GM19463 (cell line): ENCODE data around the gene SQOR.

ENCODE experiments used
- ATAC-seq: cut with Tn5 transposase; IDR thresholded peaks from one replicate; pipeline ENCODE4 v1.9.1; 2021; ENCODE audit warnings: mild to moderate bottlenecking, moderate library complexity; ENCODE audit not compliant: unreplicated experiment

SQOR gene

GRCh38 chr15:45634432-45635190 is at the start of gene SQOR:
Gene SQOR (plus strand): TSS chr15:45635029. CDS start chr15:45658924, 23,895 bp downstream.
- ATAC-seq: peak; percentile 72

DNA sequence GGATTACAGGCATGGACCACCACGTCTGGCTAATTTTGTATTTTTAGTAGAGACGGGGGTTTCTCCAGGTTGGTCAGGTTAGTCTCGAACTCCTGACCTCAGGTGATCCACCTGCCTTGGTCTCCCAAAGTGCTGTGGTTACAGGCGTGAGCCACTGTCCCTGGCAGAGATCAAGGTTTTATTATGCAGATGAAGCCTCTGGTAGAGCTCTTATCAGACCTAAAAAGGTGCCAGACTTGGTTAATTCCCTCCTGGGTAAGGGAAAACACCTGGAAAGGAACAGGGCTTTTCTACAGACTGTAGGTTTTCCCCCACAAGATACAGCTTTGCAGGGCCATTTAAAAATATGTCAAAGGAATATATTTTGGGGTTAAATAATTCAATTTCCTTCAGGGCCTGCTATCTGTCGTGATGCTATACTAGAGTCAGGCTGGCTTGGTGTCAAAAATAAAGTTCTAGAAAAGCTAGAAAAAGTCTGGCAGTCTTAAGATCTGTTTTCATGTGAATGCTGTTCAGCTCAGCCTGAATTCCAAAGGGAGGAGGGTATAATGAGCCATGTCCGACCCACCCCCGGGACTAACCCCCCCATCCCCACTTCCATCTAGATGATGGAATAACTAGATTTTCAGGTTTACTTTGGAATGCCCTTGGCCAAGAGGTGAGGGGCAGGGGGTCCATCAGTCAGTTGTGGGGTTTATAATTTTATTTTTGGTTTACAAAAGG is 49.6 kb upstream of the SQOR start:
- ATAC-seq: no peak

- ATAC-seq: no peak
Measured at GRCh38 chr15:45586125-45586524, 48.7 kb upstream of the SQOR start.

DNA sequence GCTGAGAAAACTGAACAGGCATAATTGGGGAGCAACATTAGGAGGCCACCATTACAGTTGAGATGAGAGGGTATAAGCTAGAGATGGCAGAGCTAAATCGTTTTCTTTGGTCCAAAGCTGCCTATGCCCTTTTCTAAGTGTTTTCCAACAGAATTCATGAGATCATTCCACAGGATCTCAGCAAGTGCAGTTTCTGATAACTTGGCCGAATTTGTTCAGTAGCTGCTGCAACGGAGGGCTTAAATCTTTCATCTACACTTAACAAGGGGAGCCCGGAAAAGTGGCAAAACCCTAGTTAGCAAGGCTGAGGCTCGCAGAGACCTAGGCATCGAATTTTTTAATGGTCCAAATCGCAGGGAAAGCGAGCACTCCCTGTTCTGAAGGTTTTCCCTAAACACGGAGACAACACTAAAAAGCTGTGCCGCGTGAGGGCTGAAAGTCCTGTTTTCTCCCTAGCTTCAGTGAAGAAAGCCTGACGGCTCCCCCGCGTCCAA is 48.2 kb upstream of the SQOR start:
- peak; percentile 8 for ATAC-seq

DNA sequence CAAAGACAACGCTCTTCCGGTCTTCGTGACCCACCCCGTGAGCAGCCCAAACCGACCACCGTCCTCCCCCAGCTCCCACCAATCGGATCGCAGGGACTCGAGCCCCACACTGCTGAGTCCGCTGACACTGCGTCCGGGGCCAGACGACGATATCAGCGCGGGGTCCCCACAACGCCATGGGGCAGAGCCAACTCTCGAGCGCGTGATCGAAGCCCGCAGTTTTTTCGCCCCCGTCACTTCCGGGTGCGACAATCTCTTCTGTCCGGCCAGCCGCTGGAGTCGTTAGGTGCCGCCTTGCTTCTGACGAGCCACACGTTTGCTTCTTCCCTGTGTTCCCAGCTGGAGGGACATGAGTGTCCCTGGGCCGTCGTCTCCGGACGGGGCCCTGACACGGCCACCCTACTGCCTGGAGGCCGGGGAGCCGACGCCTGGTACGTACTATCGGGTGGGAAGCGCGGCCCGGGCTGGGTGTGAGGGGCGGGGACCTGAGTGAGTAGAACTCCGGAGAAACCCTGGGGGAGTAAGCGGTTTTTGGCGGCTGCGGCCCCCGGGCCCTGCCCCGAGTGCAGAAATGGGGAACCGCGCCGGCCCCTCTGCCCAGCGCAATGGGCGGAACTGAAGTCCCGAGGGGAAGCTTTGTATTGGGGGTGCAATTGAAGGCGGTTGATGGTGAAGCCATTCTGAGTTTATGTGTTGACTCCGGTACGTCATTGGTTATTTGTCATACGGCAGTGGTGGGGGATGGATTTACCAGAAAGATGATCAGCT is 47.5 kb upstream of the SQOR start, which contains the start of gene BLOC1S6:
Gene BLOC1S6 (plus strand): TSS at position 285 of the 768 bp plus-strand sequence. CDS start 65 bp downstream, at position 350.
- ATAC-seq: peak; percentile 80

DNA sequence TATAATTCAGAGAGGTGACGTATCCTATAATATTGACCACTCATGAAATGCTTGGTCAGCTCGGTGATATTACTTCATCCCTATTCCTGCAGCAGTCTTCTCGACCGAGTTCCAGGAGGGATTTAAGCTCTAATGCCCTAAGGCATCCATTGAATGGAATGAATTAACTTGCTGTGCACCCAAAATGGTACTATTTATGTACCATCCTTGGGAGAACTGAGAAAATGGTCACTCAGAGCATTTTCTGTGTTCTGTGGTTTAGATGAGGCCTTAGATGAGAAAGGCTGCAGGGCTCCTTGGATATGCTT is 47.0 kb upstream of the SQOR start:
- ATAC-seq: no peak

GRCh38 chr15:45588219-45588875 is 46.5 kb upstream of the SQOR start:
- no peak for ATAC-seq

DNA sequence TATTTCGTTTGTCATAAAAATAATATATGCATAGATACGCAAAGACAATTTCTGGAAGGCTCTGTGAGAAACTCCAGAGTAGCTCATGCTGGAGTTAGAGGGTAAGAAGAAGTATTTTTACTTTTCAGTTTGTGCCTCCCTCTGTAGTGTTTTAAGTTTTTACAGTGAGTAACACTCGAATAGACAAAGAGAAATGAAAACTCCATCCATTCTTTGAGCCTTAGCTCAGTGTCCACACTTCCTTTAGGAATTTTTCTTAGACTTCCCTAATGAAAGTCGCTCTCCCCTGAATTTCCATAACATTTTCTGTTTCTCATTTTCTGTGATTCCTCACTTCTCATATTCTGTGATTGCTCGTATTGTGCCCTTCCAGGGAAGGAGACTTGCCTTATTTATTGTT is 45.6 kb upstream of the SQOR start:
- no peak for ATAC-seq

DNA sequence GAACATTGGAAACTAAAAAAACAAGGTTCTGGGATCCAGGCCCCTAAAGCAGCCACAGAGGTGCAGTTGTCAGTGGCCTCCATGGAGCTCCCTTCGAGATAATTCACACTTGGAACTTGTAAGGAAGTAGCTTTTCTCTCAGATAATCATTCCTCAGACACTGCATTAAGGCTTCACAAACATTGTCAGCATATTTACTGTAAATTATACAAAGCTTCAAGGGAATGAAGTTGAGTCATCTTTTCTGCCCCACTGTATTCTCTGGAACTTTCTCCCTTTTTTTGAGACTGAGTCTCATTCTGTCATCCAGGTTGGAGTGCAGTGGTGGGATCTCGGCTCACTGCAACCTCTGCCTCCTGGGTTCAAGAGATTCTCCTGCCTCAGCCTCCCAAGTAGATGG is 40.5 kb upstream of the SQOR start:
- ATAC-seq: no peak

DNA sequence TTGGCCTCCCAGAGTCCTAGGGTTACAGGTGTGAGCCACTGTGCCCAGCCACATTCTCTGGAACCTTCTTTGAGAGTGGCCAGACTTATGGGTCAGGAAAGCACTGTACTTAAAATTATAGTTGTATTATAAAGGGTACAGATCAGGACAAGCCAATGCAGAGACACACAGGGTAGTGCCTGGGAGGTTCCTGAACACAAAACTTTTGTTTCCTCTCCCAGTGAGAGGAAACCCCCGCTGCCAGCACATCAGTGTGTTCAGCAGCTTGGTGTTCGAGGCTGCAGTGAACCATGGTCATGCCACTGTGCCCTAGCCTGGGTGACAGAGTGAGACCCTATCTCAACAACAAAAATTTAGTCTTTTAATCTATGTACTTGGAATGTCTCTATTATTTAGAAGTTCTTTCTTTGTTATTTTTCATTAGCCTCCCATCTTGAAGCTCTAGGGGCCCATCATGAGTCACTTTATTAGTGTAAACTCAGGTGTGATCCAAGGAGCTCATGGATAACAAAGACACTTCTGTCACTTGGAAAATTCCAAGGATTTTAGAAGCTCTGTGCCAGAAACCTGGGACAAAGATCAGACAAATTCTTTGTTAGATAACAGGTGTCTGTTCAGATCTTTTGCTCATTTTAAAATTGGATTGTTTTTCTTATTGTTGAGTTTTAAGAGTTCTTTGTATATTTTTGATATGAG is 39.8 kb upstream of the SQOR start:
- no peak for ATAC-seq

DNA sequence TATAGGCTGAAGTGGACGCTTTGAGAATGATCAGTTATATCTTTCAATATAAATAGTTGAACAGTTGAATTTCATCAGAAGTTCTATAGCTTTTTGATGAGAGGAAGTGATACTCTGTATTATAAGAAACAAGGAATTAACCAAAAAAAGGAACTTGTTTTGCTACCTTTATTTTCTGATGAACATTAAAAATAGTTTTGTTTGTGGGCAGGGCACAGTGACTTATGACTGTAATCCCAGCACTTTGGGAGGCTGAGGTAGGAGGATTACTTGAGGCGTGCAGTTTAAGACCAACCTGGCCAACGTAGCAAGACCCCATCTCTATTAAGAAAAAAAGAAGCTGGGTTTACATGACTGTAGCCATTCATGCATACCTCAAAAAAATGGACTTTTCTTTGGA is 30.9 kb upstream of the SQOR start:
- no peak for ATAC-seq

DNA sequence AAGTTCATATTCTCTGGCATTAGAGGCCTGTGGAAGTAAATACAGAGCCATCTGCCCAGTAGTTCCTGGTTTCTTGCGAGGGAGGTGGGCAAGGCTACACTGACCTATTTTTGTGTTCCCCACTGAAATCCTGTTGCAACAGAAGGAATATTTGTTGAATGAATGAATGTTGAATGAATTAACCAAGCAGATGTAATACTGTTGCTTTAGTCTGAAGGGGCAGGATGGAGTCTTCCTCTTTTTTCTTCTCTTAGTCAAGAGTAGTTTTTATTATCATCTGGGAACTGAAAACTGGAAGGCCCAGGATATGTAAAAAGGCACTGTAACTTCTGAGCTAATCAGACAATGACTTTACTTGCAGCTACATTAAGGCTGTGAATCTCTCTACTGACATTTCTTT is 30.5 kb upstream of the SQOR start:
- ATAC-seq: no peak

GRCh38 chr15:45606413-45606812 is 28.4 kb upstream of the SQOR start:
- no peak for ATAC-seq

GRCh38 chr15:45606841-45607240 is 28.0 kb upstream of the SQOR start:
- ATAC-seq: no peak

DNA sequence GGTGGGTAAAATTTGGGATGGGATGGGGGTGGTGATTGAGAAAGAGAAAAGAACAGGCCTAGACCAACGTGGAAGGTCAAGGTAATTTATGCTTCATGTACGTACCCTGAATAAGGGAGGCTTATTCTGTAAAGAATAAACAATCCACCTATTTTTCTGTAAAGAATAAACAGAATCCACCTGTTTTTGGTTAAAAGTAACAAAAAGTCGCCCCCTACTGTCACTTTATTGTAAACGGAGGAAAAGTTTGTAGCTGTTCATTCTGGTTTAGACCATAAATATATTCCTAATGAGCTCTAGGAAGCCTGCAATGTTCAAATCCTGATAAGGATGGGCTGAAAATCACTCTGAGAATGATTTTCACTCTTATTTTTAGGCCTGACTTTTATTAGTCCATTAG is 23.5 kb upstream of the SQOR start:
- no peak for ATAC-seq

DNA sequence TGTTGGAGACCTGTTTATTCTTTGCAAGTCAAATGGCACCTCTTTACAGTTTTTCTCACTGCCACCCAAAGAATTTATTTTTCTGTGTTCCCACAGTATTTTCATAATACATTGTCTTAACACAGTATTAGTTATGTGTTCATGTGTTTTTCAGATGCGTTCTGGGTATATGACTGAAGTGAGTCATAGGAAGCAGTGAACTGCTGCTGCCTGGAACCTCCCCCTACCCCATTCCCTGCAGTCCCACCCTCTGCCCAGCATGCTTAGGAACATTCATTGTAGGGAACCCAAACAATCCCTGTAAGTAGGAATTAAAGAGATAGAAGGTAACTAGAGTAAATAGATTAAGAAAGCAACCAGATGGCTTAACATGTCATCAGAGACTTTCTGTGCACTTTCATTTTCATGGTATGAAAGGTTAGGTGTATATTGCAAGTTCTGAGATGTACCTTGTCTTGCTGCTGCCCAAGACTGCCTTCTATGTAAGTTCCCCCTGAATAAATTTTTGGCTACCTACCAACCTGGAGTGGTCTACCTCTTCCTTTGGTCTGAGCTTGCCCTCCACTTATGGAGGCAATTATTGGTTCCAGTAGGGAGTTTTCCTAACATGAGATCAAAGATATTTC is 21.9 kb upstream of the SQOR start:
- no peak for ATAC-seq

DNA sequence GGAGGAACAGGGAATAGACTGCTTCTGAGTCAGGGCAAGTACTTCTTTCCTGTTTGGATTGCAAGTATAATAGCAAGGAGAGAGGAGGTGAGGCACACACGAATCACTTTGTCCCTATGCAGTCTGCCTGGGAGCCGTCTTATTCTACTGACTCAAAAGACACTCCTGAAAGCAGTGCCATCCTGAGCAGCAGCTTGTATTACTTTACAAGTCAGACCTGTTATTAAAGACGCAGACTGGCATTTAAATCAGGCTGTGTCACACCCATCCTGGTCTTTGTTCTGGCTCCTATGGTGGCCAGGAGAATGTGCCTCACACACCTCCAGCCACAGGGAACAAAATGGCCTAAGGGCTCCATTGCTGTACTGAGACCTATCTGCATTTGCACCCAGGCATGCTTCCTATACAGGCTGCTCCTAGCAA is 17.9 kb upstream of the SQOR start:
- ATAC-seq: no peak

DNA sequence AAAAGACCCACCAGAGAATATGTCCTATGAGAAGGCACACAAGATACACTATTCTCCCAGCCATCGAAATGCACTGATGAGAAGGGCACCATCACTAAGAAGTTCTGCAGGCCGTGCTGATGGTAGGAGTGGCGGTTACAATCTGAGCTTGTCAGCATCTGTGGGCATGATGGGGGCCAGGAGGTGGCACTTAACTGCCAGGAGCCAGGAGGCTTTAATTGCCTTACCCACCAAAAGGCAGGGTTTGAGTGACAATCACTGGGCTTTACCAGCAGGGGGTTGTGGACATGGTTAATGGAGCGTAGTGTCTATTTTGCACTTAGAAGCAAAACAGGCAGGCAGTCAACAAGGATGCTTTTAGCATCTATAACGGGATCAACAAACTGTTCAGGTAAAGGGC is 16.0 kb upstream of the SQOR start:
- no peak for ATAC-seq

GRCh38 chr15:45628136-45628535 is 6.7 kb upstream of the SQOR start:
- no peak for ATAC-seq
